B cell (primary cell): ENCODE data around the gene EVL. TPM values are rescaled to one million over a fixed set of nuclear protein-coding genes. Genes with fewer than 3 reads are reported as not detected.

ENCODE experiments used
- ATAC-seq: fragments of 200-7000 bp; cut with Tn5 transposase; one replicate; pipeline ENCODE4 v1.10.0; 2021; ENCODE audit warnings: low read depth, mild to moderate bottlenecking, moderate number of reproducible peaks, moderate library complexity
- CTCF ChIA-PET: fragments of 350-600 bp; sonication (Branson Sonifier 250); formaldehyde crosslinking; loops from one replicate; lab custom pipeline; 2021; ENCODE audit warnings: antibody characterized with exemption, inconsistent platforms; lab: Charles Lee
- POLR2A ChIA-PET: fragments of 350-600 bp; sonication (Branson Sonifier 250); formaldehyde crosslinking; loops from one replicate; lab custom pipeline; 2021; ENCODE audit warnings: antibody characterized with exemption; lab: Charles Lee
- DNase-seq: peaks from one replicate; pipeline ENCODE4 v3.0.0; 2013
- H2AFZ ChIP-seq: 2 replicates; pipeline ENCODE4 v1.6.1; 2012; ENCODE audit warnings: mild to moderate bottlenecking, low read depth, low read length; ENCODE audit not compliant: insufficient read depth, poor library complexity, severe bottlenecking
- H3K27ac ChIP-seq, 2 donors: 1 replicate in 1 of 2; 2 replicates in 1 of 2; pipeline ENCODE4 v1.5.1; 2012 to 2013; ENCODE audit warnings: low read length in 2 of 2, mild to moderate bottlenecking in 2 of 2, moderate library complexity in 1 of 2
- H3K27me3 ChIP-seq, 4 experiments: fragments of 200-600 bp in 1 of 4; sonication (generic) in 1 of 4; replicated peaks in 1 of 4; 1 replicate in 2 of 4; 2 replicates in 2 of 4; pipeline versions ENCODE4 v1.6.1 to v1.7.0; 2013 to 2016; ENCODE audit warnings: low read length in 3 of 4, mild to moderate bottlenecking in 2 of 4, mixed read lengths in 1 of 4, moderate library complexity in 1 of 4; ENCODE audit not compliant: insufficient read depth in 4 of 4, control insufficient read depth in 3 of 4; ENCODE audit errors: control extremely low read depth in 1 of 4
- H3K36me3 ChIP-seq, 2 experiments: replicated peaks in 1 of 2; 1 replicate in 1 of 2; 2 replicates in 1 of 2; pipeline versions ENCODE4 v1.6.1 to v1.7.1; 2013; ENCODE audit warnings: low read length in 1 of 2; ENCODE audit not compliant: insufficient read depth in 2 of 2, control insufficient read depth in 1 of 2; ENCODE audit errors: control extremely low read depth in 1 of 2, extremely low read depth in 1 of 2
- H3K4me1 ChIP-seq, 2 donors: fragments of 200-600 bp in 1 of 2; sonication (generic) in 1 of 2; 1 replicate in 1 of 2; 2 replicates in 1 of 2; pipeline versions ENCODE4 v1.5.1 to v1.6.1; 2013 to 2017; ENCODE audit warnings: low read length in 2 of 2; ENCODE audit not compliant: control insufficient read depth in 2 of 2, insufficient read depth in 2 of 2
- H3K4me2 ChIP-seq: replicated peaks from 2 replicates; pipeline ENCODE3; 2012; ENCODE audit warnings: mild to moderate bottlenecking, low read depth, low read length; ENCODE audit not compliant: poor library complexity, severe bottlenecking
- H3K4me3 ChIP-seq, 5 experiments: fragments of 200-600 bp in 1 of 5; sonication (generic) in 1 of 5; 1 replicate in 3 of 5; 2 replicates in 2 of 5; pipeline versions ENCODE4 v1.5.1 to v1.7.0; 2011 to 2016; ENCODE audit warnings: low read length in 4 of 5, mild to moderate bottlenecking in 4 of 5, low read depth in 2 of 5, control low read depth in 1 of 5, moderate library complexity in 1 of 5; ENCODE audit not compliant: insufficient read depth in 1 of 5; ENCODE audit errors: control extremely low read depth in 1 of 5, extremely low read depth in 1 of 5
- H3K79me2 ChIP-seq: fragments of 200-600 bp; sonication (generic); one replicate; pipeline ENCODE4 v1.6.0; 2016; ENCODE audit warnings: low read length; ENCODE audit not compliant: control insufficient read depth, insufficient read depth
- H3K9ac ChIP-seq: fragments of 200-600 bp; sonication (generic); 2 replicates; pipeline ENCODE4 v1.6.1; 2017; ENCODE audit warnings: mild to moderate bottlenecking, low read length, moderate library complexity
- H3K9me3 ChIP-seq, 3 donors: one replicate each; pipeline versions ENCODE4 v1.6.1 to v1.7.1; 2013; ENCODE audit warnings: low read length in 2 of 3; ENCODE audit not compliant: control insufficient read depth in 2 of 3, insufficient read depth in 1 of 3; ENCODE audit errors: control extremely low read depth in 1 of 3
- H4K20me1 ChIP-seq: 2 replicates; pipeline ENCODE4 v1.6.0; 2012; ENCODE audit warnings: mild to moderate bottlenecking, low read length; ENCODE audit not compliant: insufficient read depth, control insufficient read depth, poor library complexity, severe bottlenecking
- H3K27ac Mint-ChIP-seq: one replicate; pipeline ENCODE4 v1.8.0; 2021; ENCODE audit warnings: mixed read lengths
- H3K27me3 Mint-ChIP-seq: one replicate; pipeline ENCODE4 v1.8.0; 2021; ENCODE audit warnings: mixed read lengths
- H3K4me1 Mint-ChIP-seq: one replicate; pipeline ENCODE4 v1.8.0; 2021; ENCODE audit warnings: mixed read lengths
- H3K4me3 Mint-ChIP-seq: one replicate; pipeline ENCODE4 v1.8.0; 2021; ENCODE audit warnings: mixed read lengths
- H3K9me3 Mint-ChIP-seq: one replicate; pipeline ENCODE4 v1.8.0; 2022; ENCODE audit warnings: mixed read lengths; ENCODE audit not compliant: insufficient read depth
- CTCF ChIP-seq: fragments of 200-600 bp; IDR thresholded peaks from one replicate; pipeline ENCODE4 v1.8.0; 2022; ENCODE audit warnings: antibody characterized with exemption, mild to moderate bottlenecking
- EZH2 ChIP-seq: IDR thresholded peaks from 2 replicates; pipeline ENCODE4 v1.6.1; 2012; ENCODE audit warnings: borderline replicate concordance, low read depth, mild to moderate bottlenecking, moderate library complexity, low read length; ENCODE audit not compliant: insufficient read depth, poor library complexity, severe bottlenecking
- WGBS: methylation state at CpG from one replicate; pipeline ENCODE4 v1.1.5; 2013; ENCODE audit warnings: missing lambda C conversion rate; ENCODE audit not compliant: insufficient coverage; 5-methylcytosine and 5-hydroxymethylcytosine counted together
- intact Hi-C: fragments of 100-400 bp; cut with micrococcal nuclease; formaldehyde crosslinking; loops from one replicate; pipeline ENCODE4 v1.10.0; 2022
- polyA plus RNA-seq: library from polyadenylated mRNA; depleted of rRNA; stranded (reverse); fragments of >200 nt; gene quantifications from 2 replicates; pipeline ENCODE4 v1.2.3, GENCODE V29; 2012
- total RNA-seq, 2 donors: library from RNA; stranded (reverse); fragments of 120-200 nt in 1 of 2; gene quantifications; 1 replicate in 1 of 2; 2 replicates in 1 of 2; pipeline versions ENCODE4 v1.2.3 to v1.2.4, GENCODE V29; 2013 to 2022

The EVL gene
- total and polyA plus RNA-seq, 2 donors (not counting 1 experiment from before 2014, with no cell fraction given), result 486 to 892 TPM

GRCh38 chr14:100155756-100156616 is 90.8 kb downstream of the EVL start:
- peaks cover 0 to 22% (median 5%) of the 10 kb centered on the region in 3 donors for H3K9me3 ChIP-seq
- ChIA-PET POLR2A (no interaction called here), CTCF (interaction anchor here (0.6 to 1.9 kb wide), 10 partner anchors 8 to 1068 kb away, joined by 3 to 11 read pairs (median 4); no protein-coding TSS in a partner anchor)
- Mint-ChIP-seq H3K4me1 (peaks cover 33% of the 10 kb centered on the region), H3K4me3 (no peak overlapping the region), H3K27me3 (no peaks in the 10 kb centered on the region), H3K27ac (peak overlapping the region; percentile 63), H3K9me3 (peaks cover 5% of the 10 kb centered on the region)
- H3K36me3 ChIP-seq, result no peaks in the 10 kb centered on the region
- H2AFZ ChIP-seq, result no peak overlapping the region
- no peak overlapping the region for H3K4me2 ChIP-seq
- H3K27ac ChIP-seq, result no peak overlapping the region
- H3K4me3 ChIP-seq, result no peak overlapping the region
- peaks cover 5% of the 10 kb centered on the region for H3K79me2 ChIP-seq
- TF ChIP-seq CTCF (no peak), EZH2 (no peak)
- peaks cover 33 to 42% of the 10 kb centered on the region in 2 donors for H3K4me1 ChIP-seq
- H3K9ac ChIP-seq, result no peak overlapping the region
- intact Hi-C loops, result loop anchor here (5.0 kb wide), 1 partner anchor 49 kb away; no protein-coding TSS in a partner anchor
- H4K20me1 ChIP-seq, result no peaks in the 10 kb centered on the region
- no peak for ATAC-seq
- peaks cover 0 to 6% (median 0%) of the 10 kb centered on the region in 4 experiments for H3K27me3 ChIP-seq
- 96% methylated on average over 8 of the region's 12 CpGs for WGBS
- DNase-seq, result no peak

GRCh38 chr14:100156776-100157175 is 91.6 kb downstream of the EVL start:
- Histone ChIP-seq H3K4me3 (no peak overlapping the region), H3K27me3 (peaks cover 0 to 6% (median 0%) of the 10 kb centered on the region in 4 experiments), H3K9ac (no peak overlapping the region), H2AFZ (no peak overlapping the region), H3K79me2 (peaks cover 5% of the 10 kb centered on the region), H3K27ac (no peak overlapping the region), H4K20me1 (no peaks in the 10 kb centered on the region), H3K36me3 (no peaks in the 10 kb centered on the region), H3K4me1 (peaks cover 33 to 42% of the 10 kb centered on the region in 2 donors), H3K9me3 (peaks cover 0 to 22% (median 5%) of the 10 kb centered on the region in 3 donors), H3K4me2 (peak overlapping the region; percentile 99)
- no peak for TF ChIP-seq EZH2
- no peak for TF ChIP-seq CTCF
- CTCF ChIA-PET, result interaction anchor here (0.9 to 1.7 kb wide), 7 partner anchors 9 to 175 kb away, joined by 3 to 6 read pairs (median 5); no protein-coding TSS in a partner anchor
- POLR2A ChIA-PET, result interaction anchor here (1.0 to 1.3 kb wide), 2 partner anchors 36 to 88 kb away, joined by 3 to 6 read pairs; no protein-coding TSS in a partner anchor
- H3K4me3 Mint-ChIP-seq, result no peak overlapping the region
- peaks cover 5% of the 10 kb centered on the region for H3K9me3 Mint-ChIP-seq
- no peak overlapping the region for H3K27ac Mint-ChIP-seq
- DNase-seq, result no peak
- H3K27me3 Mint-ChIP-seq, result no peaks in the 10 kb centered on the region
- WGBS, result 83% methylated on average over 6 of the region's 6 CpGs
- peaks cover 33% of the 10 kb centered on the region for H3K4me1 Mint-ChIP-seq
- intact Hi-C loops, result loop anchor here (5.0 kb wide), 1 partner anchor 49 kb away; no protein-coding TSS in a partner anchor
- no peak for ATAC-seq
